ENCODE data around the gene ZXDA. TPM values are rescaled to one million over a fixed set of nuclear protein-coding genes. Genes with fewer than 3 reads are reported as not detected.

Gene ZXDA
- total RNA-seq, 1 donor from 2014 or later, result 1.8 TPM

- DNase-seq (ENCODE audit: low read depth) (no peak), FAIRE-seq (no peak)
- Histone ChIP-seq H3K4me3 (ENCODE audit: insufficient read depth, low read depth, low read length) (no peak overlapping the region), H3K36me3 (ENCODE audit: insufficient read depth, low read length) (no peaks in the 10 kb centered on the region), H2AFZ (ENCODE audit: low read depth, low read length) (no peak overlapping the region), H3K79me2 (ENCODE audit: insufficient read depth, low read length) (no peaks in the 10 kb centered on the region), H3K9me3 (ENCODE audit: insufficient read depth, low read depth, low read length) (no peaks in the 10 kb centered on the region), H4K20me1 (ENCODE audit: insufficient read depth, low read length) (no peaks in the 10 kb centered on the region), H3K27ac (ENCODE audit: low read depth, low read length) (no peak overlapping the region), H3K4me2 (ENCODE audit: low read length) (no peak overlapping the region), H3K9ac (ENCODE audit: low read length) (no peak overlapping the region), H3K4me1 (ENCODE audit: insufficient read depth, low read length) (no peaks in the 10 kb centered on the region), H3K27me3 (ENCODE audit: insufficient read depth, low read length) (no peaks in the 10 kb centered on the region)
- Mint-ChIP-seq H3K4me1 (ENCODE audit: low read depth, unreplicated experiment) (no peaks in the 10 kb centered on the region), H3K9me3 (ENCODE audit: unreplicated experiment) (no peaks in the 10 kb centered on the region), H3K27me3 (ENCODE audit: low read depth, unreplicated experiment) (no peaks in the 10 kb centered on the region), H3K27ac (ENCODE audit: unreplicated experiment) (no peak overlapping the region), H3K4me3 (ENCODE audit: unreplicated experiment) (no peak overlapping the region), H3K36me3 (ENCODE audit: low read depth, unreplicated experiment) (no peaks in the 10 kb centered on the region)
- TF ChIP-seq CTCF (IDR thresholded peaks at IDR 0.05; ENCODE audit: insufficient read depth, low read depth, low read length) (no peak), EZH2 (IDR thresholded peaks at IDR 0.05; ENCODE audit: insufficient read depth, low read length) (no peak)
Observed at GRCh38 chrX:57902633-57903032, 7.6 kb downstream of the ZXDA start.

GRCh38 chrX:57901466-57901865 lies 8.8 kb downstream of the ZXDA start:
- no peak overlapping the region for H2AFZ ChIP-seq (ENCODE audit: low read depth, low read length)
- TF ChIP-seq EZH2 (IDR thresholded peaks at IDR 0.05; ENCODE audit: insufficient read depth, low read length) (no peak), CTCF (IDR thresholded peaks at IDR 0.05; ENCODE audit: insufficient read depth, low read depth, low read length) (no peak)
- FAIRE-seq (peak; percentile 9), DNase-seq (ENCODE audit: low read depth) (no peak)
- no peaks in the 10 kb centered on the region for H3K36me3 ChIP-seq (ENCODE audit: insufficient read depth, low read length)
- Mint-ChIP-seq H3K27ac (ENCODE audit: unreplicated experiment) (no peak overlapping the region), H3K4me1 (ENCODE audit: low read depth, unreplicated experiment) (no peaks in the 10 kb centered on the region), H3K9me3 (ENCODE audit: unreplicated experiment) (no peaks in the 10 kb centered on the region), H3K27me3 (ENCODE audit: low read depth, unreplicated experiment) (no peaks in the 10 kb centered on the region), H3K36me3 (ENCODE audit: low read depth, unreplicated experiment) (no peaks in the 10 kb centered on the region), H3K4me3 (ENCODE audit: unreplicated experiment) (no peak overlapping the region)
- no peak overlapping the region for H3K9ac ChIP-seq (ENCODE audit: low read length)
- no peaks in the 10 kb centered on the region for H3K9me3 ChIP-seq (ENCODE audit: insufficient read depth, low read depth, low read length)
- H4K20me1 ChIP-seq (ENCODE audit: insufficient read depth, low read length), result no peaks in the 10 kb centered on the region
- H3K79me2 ChIP-seq (ENCODE audit: insufficient read depth, low read length), result no peaks in the 10 kb centered on the region
- H3K4me1 ChIP-seq (ENCODE audit: insufficient read depth, low read length), result no peaks in the 10 kb centered on the region
- H3K4me3 ChIP-seq (ENCODE audit: insufficient read depth, low read depth, low read length), result no peak overlapping the region
- H3K4me2 ChIP-seq (ENCODE audit: low read length), result no peak overlapping the region
- no peaks in the 10 kb centered on the region for H3K27me3 ChIP-seq (ENCODE audit: insufficient read depth, low read length)
- no peak overlapping the region for H3K27ac ChIP-seq (ENCODE audit: low read depth, low read length)

- Mint-ChIP-seq H3K4me1 (ENCODE audit: low read depth, unreplicated experiment) (no peaks in the 10 kb centered on the region), H3K27ac (ENCODE audit: unreplicated experiment) (no peak overlapping the region), H3K4me3 (ENCODE audit: unreplicated experiment) (no peak overlapping the region), H3K36me3 (ENCODE audit: low read depth, unreplicated experiment) (no peaks in the 10 kb centered on the region), H3K27me3 (ENCODE audit: low read depth, unreplicated experiment) (no peaks in the 10 kb centered on the region), H3K9me3 (ENCODE audit: unreplicated experiment) (no peaks in the 10 kb centered on the region)
- no peaks in the 10 kb centered on the region for H3K9me3 ChIP-seq (ENCODE audit: insufficient read depth, low read depth, low read length)
- no peak overlapping the region for H3K4me3 ChIP-seq (ENCODE audit: insufficient read depth, low read depth, low read length)
- no peaks in the 10 kb centered on the region for H3K4me1 ChIP-seq (ENCODE audit: insufficient read depth, low read length)
- H3K79me2 ChIP-seq (ENCODE audit: insufficient read depth, low read length), result no peaks in the 10 kb centered on the region
- no peak overlapping the region for H2AFZ ChIP-seq (ENCODE audit: low read depth, low read length)
- TF ChIP-seq CTCF (IDR thresholded peaks at IDR 0.05; ENCODE audit: insufficient read depth, low read depth, low read length), result no peak
- no peak for TF ChIP-seq EZH2 (IDR thresholded peaks at IDR 0.05; ENCODE audit: insufficient read depth, low read length)
- H3K4me2 ChIP-seq (ENCODE audit: low read length), result peak overlapping the region; percentile 26
- H3K36me3 ChIP-seq (ENCODE audit: insufficient read depth, low read length), result no peaks in the 10 kb centered on the region
- H4K20me1 ChIP-seq (ENCODE audit: insufficient read depth, low read length), result no peaks in the 10 kb centered on the region
- no peak overlapping the region for H3K27ac ChIP-seq (ENCODE audit: low read depth, low read length)
- H3K9ac ChIP-seq (ENCODE audit: low read length), result no peak overlapping the region
- FAIRE-seq, result peak; percentile 95
- DNase-seq (ENCODE audit: low read depth), result peak; percentile 63
- H3K27me3 ChIP-seq (ENCODE audit: insufficient read depth, low read length), result no peaks in the 10 kb centered on the region
Observed at GRCh38 chrX:57900975-57901374, 9.3 kb downstream of the ZXDA start.

Measured in astrocyte (in vitro differentiated cells and primary cell).